GM04504 (cell line): Measurements from ENCODE around the gene ANKRD36C.
"Not testable (repeated sequence)": the region's sequence is repeated elsewhere in the genome, so short reads cannot be mapped to it uniquely, and the experiment has no call there.

Experiments
- DNase-seq: peaks from one replicate; pipeline ENCODE4 v3.0.0-alpha.2; 2012; ENCODE audit warnings: low read depth

The ANKRD36C gene

DNA sequence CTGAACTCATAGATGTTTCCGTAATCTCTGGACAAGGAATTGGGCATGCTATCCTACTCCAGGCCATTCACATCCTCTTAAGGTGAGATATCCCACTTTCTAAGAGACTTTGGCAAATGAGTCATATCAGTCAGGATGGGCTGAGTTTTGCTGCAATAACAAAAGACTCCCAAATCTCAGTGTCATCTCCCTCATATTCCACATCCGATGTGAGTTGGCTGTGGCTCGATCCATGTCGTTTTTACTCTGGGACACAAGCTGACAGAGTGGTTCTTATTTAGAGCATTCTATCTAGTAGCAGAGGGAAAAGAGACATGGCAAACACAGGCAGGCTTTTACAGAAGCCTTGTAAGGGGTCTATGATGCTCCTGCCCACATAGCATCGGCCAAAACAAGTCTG, 14.6 kb upstream of the ANKRD36C start:
- not testable (repeated sequence) for DNase-seq

DNA sequence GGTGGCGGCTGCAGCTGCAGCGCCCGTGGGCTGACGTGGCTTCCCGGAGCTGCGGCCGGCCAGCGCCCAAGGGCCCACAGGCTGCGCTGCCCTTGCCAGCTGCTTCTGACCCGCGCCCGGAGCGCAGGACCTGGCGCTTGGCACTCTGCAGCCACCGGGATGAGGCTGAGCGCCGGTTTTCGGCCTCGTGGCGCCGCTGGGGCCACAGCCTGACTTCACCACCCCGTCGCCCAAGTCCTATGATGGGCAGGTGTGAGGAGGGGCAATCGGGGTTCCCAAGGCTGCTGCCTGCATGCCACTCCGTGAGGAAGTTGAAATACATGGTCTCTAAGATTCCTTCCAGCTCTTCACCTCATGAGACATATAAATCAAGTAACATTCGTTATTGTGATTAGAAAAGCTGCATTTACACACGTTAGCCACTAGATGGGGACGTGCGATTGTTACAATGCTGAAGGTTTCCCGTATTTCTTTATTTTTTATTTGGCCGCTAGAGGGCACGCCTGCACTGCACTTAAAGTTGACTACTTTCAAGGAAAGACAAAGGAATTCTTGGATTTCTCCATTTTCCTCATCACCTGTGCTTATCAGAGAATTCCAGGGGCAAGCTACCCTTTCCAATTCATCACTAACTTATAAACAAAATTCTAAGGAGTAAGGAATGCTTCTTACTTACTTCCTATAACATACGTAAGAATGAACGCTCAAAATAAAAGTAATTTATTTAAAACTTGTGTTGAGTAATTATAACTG, 1.1 kb upstream of the ANKRD36C start:
- DNase-seq: peak; percentile 14

DNA sequence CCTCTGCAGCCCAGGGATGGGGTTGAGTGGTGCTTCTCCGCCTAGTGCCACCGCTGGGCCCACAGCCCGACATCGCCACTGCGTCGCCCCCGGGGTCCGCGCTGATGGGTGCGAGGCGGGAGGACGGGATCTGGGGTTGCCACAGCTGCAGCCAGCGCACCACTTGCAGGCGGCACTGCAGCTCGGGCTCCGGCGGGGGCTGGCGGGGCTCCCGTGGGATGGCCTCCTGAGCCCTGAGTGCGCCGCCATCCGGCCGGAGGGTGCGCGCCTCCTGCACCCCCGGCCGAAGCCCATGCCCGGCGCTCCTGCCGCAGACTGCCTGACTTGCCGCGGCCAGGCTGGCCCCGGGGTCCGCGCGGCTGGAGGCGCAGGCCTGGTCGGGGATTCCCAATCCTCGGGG, 478 bp upstream of the ANKRD36C start:
- DNase-seq: not testable (repeated sequence)

DNA sequence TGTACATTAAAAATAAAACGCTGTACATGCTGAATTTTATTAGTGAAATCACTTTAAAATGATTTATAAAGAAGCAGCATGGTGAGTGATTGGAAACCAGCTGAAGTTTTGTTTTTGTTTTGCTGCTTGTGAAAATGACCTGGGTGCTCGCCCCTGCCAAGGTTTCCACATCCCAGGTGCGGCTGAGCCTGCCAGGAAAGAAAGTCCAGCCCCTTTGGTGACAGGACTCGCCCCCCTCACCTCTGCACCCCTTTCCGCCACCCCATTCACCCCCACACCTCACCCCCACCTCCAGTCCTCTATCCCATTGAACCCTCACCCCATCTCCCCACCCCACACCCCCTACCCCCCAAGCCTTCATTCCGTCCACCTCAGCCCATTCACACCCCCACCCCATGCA, 740 bp downstream of the ANKRD36C start:
- not testable (repeated sequence) for DNase-seq

DNA sequence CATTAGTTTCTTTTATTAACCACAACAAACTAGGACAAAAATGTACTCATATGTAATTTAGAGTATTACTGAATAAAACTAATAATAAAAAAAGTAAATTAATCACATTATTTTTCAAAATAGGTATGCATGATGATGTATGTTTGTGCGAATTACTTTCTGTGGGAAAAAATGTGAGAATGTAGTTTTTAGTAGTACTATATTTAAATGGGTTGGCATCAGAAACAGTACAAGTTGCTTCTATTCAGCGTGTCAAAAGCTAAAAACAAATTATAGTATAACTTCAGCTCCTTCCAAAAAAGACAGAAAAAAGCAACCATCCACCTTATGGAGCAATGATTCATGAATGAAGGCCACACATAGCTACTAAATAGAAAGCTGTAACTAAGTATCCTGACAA, 40.0 kb downstream of the ANKRD36C start:
- DNase-seq: not testable (repeated sequence)

DNA sequence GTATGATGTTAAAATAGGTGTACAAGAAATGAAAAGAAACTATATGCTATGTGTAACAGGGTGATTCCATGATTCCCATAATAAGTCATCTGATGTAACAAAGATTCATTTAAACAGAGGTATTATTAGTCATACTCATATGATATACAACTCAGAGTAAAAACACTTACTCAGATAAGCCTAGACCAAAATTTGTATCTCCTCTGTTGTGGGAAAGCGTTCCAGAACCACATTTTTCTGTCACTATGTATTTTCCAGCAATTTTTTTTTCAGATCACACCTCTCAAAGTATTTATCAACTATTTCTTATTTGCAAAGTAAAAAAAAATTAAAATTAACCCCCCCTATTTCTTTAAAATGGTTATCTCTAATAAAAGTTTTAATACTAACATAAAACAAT, 43.6 kb downstream of the ANKRD36C start:
- DNase-seq: not testable (repeated sequence)

DNA sequence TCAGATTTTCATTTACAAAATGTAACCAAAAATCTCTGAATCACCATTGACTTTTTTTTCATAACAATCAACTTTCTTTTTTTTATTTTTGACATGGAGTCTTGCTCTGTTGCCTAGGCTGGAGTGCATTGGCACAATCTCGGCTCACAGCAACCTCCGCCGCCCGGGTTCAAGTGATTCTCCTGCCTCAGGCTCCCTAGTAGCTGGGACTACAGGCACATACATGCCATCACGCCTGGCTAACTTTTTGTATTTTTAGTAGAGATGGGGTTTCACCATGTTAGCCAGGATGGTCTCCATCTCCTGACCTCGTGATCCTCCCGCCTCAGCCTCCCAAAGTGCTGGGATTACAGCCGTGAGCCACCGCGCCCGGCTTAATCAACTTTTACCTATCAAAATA, 51.7 kb downstream of the ANKRD36C start:
- not testable (repeated sequence) for DNase-seq

DNA sequence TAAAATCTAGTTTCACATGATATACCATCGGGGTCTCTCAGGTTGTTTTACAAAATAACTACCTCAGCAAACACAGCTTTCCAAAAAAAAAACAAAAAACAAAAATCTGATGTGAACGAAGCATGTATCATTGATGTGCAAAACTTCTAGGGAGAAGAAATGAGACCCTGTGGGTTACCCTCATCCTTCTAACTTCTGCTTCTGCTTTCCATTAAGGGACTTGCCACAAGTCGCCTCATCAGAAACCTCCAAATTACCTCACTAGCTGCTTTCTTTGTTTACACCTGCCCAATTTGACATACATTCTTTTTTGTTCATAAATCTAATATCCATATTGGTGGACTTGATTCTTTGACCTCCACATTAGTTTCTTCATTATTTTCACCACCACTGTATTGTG, 60.9 kb downstream of the ANKRD36C start:
- DNase-seq: not testable (repeated sequence)

DNA sequence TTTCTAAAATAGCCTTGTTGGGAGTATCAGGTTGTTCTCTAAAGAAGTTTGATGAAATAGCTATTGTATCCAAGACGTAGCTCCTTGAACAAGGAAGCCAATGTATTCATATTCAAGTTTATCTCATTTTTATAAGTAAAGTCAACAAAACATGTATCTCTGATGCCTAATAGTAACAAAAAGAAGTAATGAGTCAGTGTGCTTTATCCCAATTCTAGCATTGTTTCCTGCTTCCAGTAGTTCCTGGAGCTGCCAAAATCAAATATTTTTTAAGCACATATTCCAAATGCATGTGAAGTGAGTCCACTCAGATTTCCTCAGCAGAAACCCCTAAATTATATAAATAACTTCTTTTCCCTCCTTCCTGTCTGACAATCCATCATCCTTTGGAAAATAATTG, 74.6 kb downstream of the ANKRD36C start:
- DNase-seq: not testable (repeated sequence)

DNA sequence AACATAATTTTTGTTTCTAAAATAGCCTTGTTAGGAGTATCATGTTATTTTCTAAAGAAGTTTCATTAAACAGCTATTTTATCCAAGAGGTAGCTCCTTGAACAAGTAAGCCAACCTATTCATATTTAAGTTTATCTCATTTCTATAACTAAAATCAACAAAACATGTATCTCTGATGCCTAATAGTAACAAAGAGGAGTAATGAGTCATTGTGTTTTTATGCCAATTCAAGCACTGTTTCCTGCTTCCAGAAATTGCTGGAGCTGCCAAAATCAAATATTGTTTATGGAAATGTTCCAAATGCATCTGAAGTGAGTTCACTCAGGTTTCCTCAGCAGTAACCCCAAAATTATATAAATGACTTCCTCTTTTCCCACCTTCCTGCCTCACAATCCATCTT, 76.5 kb downstream of the ANKRD36C start:
- not testable (repeated sequence) for DNase-seq

DNA sequence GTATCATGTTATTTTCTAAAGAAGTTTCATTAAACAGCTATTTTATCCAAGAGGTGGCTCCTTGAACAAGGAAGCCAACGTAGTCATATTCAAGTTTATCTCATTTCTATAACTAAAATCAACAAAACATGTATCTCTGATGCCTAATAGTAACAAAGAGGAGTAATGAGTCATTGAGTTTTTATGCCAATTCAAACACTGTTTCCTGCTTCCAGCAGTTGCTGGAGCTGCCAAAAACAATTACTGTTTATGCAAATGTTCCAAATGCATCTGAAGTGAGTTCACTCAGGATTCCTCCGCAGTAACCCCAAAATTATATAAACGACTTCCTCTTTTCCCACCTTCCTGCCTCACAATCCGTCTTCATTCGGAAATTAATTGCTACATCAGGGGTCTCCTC, 80.2 kb downstream of the ANKRD36C start:
- DNase-seq: peak; percentile 22

DNA sequence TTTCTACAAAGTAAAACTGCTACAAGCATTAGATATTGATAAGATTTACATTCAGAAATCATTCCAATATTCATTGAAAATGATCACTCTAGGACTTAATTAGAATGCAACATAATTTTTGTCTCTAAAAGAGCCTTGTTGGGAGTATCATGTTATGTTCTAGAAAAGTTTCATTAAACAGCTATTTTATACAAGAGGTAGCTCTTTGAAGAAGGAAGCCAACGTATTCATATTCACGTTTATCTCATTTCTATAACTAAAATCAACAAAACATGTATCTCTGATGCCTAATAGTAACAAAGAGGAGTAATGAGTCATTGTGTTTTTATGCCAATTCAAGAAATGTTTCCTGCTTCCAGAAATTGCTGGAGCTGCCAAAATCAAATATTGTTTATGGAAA, 97.2 kb downstream of the ANKRD36C start:
- not testable (repeated sequence) for DNase-seq

DNA sequence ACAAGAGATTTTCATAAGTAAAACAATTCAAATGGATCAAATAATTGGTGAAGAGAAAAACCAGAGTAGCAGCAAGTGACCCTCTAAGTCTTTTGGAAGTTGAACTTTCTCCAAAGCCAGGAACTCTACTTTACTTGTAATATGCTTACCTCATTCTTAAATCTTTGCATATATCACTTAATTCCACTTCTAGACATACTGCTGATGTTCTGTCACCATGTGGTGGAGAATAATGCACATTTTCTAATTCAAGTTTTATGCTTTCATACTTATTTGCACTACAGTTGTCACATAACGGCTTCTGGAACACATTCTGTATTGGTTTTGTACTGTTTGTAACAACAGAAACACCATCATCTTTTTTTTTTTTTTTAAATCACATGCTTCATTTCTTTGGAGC, 123.7 kb downstream of the ANKRD36C start:
- not testable (repeated sequence) for DNase-seq

DNA sequence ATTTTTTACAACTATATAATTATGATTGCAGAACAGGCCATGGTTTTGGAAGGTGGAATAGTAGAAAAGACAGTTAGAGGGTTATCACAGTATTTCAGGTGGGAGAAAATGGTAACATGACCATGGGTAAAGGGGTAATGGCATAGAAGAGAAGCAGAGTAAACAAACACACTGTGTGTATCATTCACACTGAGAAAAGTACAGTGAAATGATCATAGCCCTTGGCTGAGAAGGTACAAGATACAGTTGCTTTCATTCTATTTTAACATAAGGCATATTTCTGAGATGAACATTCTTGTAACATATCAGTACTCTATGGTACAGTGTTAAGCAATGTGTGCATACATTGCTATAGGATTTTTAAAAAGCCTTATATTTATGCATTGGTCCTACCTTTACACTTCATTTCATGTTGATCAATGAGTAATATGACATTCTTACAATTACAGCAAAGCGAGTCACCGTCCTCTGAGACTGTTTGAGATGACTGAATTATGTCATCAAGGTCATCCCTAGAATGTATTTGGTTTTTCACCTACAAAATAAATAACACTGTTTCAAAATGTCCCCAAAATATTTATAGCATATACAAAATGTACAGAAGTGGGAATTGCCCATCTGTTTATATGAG, 124.5 kb downstream of the ANKRD36C start:
- not testable (repeated sequence) for DNase-seq

DNA sequence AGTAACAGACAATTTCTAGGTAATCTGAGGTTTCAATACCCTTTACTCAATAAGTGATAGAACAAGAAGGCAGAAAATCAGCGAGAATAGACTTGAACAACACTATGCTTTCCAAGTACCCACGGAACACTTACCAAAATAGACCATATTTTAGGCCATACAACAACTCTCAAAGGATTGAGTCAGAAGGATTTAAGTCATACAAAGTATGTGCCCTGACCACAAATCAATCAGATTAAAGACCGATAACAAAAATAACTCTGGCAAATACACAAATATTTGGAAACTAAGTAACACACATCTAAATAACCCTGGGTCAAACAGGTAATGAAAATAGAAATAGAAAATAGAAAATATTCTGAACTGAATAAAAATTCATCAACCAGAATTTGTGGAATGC, 129.5 kb downstream of the ANKRD36C start:
- DNase-seq: not testable (repeated sequence)

DNA sequence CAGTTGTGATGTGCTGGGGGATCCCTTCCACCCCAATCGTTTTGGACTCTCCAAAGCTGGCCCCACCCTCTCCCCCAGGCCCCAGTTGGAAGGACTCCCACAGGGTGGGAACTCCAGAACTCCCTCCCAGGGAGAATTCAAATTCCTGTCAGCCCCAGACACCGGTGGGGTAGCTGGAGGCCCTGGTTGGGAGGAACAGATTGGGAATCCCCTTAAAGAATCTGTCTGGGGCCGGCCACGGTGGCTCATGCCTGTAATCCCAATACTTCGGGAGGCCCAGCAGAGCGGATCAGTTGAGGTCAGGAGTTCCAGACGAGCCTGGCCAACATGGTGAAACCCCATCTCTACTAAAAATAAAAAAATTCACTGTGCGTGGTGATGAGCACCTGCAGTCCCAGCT, 155.5 kb downstream of the ANKRD36C start:
- DNase-seq: no peak

DNA sequence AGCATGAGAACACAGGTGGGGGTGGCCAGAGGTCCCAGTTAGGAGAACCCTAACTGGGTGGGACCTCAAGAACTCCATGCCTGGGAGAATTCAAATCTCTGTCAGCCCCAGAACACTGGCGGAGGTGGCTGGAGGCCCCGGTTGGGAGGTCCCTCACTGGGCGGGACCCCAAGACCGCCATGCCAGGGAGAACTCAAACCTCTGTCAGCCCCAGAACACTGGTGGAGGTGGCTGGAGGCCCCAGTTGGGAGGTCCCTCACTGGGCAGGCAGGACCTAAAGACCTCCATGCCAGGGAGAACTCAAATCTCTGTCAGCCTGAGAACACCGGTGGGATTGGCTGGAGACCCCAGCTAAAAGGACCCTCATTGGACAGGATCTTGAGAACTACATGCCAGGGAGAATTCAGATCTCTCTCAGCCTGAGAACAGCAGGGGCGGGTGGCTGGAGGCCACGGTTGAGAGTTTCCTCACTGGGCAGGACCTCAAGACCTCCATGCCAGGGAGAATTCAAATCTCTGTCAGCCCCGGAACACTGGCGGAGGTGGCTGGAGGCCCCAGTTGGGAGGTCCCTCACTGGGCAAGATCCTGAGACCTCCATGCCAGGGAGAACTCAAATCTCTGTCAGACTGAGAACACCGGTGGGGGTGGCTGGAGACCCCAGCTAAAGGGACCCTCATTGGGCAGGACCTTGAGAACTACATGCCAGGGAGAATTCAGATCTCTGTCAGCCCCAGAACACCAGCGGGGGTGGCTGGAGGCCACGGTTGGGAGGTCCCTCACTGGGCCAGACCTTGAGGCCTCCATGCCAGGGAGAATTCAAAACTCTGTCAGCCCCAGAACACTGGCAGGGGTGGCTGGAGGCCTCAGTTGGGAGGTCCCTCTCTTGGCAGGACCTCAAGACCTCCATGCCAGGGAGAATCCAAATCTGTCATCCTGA, 157.3 kb downstream of the ANKRD36C start:
- DNase-seq: not testable (repeated sequence)

DNA sequence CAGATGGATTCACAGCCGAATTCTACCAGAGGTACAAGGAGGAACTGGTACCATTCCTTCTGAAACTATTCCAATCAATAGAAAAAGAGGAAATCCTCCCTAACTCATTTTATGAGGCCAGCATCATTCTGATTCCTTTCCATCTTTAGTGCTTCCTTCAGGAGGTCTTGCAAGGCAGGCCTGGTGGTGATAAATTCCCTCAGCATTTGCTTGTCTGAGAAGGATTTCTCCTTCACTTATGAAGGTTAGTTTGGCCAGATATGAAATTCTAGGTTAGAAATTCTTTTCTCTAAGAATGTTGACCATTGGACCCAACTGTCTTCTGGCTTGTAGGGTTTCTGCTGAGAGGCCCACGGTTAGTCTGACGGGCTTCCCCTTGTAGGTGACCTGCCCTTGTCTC, 167.4 kb downstream of the ANKRD36C start:
- not testable (repeated sequence) for DNase-seq

DNA sequence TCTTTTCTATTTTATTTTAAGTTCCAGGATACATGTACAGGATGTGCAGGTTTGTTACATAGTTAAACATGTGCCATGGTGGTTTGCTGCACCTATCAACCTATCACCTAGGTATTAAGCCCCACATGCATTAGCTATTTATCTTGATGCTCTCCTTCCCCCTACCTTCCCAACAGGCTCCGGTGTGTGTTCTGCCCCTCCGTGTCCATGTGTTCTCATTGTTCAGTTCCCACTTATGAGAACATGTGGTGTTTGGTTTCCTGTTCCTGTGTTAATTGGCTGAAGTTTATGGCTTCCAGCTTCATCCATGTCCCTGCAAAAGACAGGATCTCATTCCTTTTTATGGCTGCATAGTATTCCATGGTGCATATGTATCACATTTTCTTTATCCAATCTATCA, 174.1 kb downstream of the ANKRD36C start:
- not testable (repeated sequence) for DNase-seq

DNA sequence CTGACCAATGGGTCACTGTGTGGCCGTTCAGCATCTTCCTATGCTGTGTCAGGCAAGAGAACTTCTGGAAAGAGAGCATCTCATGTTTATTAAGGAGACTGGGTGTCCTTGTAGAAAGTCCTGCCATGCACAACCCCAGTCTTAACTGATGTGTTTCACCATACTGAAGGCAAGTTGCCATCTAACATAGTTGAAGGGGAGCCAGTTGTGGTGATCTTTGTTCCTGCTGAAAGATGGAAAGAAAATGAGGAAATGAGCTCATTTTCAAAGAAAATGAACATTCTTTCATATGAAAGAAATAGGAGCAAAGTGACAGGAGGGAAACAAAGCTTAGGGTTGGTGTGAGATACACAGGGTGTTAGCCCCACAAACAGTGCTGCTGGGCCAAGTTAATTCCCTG, 178.3 kb downstream of the ANKRD36C start:
- peak; percentile 30 for DNase-seq

DNA sequence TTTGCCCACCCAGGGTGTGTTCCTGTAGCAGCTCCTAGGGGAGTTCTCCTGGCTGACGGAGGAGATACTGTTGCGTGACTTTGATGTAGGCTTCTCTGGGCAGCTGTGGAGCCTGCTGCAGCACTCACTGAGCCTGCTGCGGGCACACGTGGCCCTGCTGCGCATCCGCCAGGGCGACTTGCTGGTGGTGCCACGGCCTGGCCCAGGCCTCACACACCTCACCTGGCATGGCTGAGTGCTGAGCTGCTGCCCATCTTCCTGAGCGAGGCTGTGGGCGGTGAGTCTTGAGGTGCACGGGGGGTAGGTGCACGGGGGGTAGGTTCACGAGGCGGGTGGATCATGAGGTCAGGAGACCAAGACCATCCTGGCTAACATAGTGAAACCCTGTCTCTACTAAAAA, 191.7 kb downstream of the ANKRD36C start:
- DNase-seq: no peak

DNA sequence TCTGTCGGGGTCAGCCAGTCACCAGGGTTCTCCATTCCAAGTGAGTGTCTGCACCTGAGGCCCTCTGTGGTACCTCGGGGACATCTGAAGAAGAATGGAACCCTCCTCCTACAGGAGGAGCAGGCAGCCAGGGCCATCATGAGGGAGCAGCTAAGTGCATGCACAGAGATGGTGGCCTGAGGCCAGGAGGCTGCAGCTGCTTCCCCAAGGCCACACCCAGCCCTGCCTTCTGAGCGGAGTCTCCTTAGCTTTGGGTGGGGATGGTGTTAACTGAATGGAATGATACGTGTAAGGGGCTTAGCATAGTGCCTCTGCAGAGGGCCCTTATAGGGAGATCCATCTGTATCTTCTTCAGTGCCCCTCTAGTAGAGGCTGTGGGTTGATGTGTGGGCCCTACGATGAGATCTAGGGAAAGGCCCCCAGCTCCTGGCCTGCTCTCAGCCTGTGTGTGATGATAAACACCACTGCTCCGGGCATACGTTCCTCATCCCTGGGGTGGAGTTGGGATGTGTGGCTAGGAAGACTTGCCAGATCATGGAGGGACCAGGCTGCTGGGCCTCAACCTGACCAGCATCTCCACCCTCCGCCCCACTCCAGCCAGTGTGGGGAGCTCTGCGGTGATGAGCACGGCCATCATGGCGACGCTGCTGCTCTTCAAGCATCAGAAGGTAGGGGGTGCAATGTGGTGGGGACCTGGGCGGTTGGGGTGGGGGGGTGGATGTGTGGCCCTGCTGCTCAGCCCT, 192.3 kb downstream of the ANKRD36C start:
- not testable (repeated sequence) for DNase-seq
